Dedifferentiated amniotic fluid mesenchymal stem cell (primary cell): ENCODE results near the gene WDR82.

Source experiments
- DNase-seq: peaks from one replicate; pipeline ENCODE4 v3.0.0-alpha.2; 2016; ENCODE audit errors: extremely low spot score

Gene WDR82

GRCh38 chr3:52256622-52257021 is 21.8 kb downstream of the WDR82 start:
- no peak for DNase-seq

- DNase-seq, result no peak
Measured at GRCh38 chr3:52256159-52256558, 22.3 kb downstream of the WDR82 start.

GRCh38 chr3:52254608-52255007 is 23.8 kb downstream of the WDR82 start:
- no peak for DNase-seq

GRCh38 chr3:52253314-52254304 is 24.8 kb downstream of the WDR82 start:
- no peak for DNase-seq

GRCh38 chr3:52250122-52250521 is 28.3 kb downstream of the WDR82 start:
- DNase-seq, result no peak

GRCh38 chr3:52249683-52250082 is 28.8 kb downstream of the WDR82 start:
- no peak for DNase-seq

GRCh38 chr3:52248816-52249547 is 29.5 kb downstream of the WDR82 start:
- DNase-seq, result no peak

- DNase-seq, result no peak
Measured at GRCh38 chr3:52248165-52248541, 30.3 kb downstream of the WDR82 start.

GRCh38 chr3:52247409-52248164 is 30.9 kb downstream of the WDR82 start:
- DNase-seq, result no peak

GRCh38 chr3:52246728-52247408 is 31.6 kb downstream of the WDR82 start:
- no peak for DNase-seq

GRCh38 chr3:52246264-52246620 is 32.2 kb downstream of the WDR82 start:
- DNase-seq, result no peak

GRCh38 chr3:52245322-52246263 is 32.9 kb downstream of the WDR82 start, which contains the start of gene PPM1M:
Gene PPM1M, plus strand, starts transcription at chr3:52245759. Its CDS starts 66 bp downstream, at chr3:52245825.
- DNase-seq, result peak; percentile 17

GRCh38 chr3:52243791-52244628 is 34.4 kb downstream of the WDR82 start:
- DNase-seq, result peak; percentile 75

GRCh38 chr3:52242039-52242438 is 36.4 kb downstream of the WDR82 start:
- no peak for DNase-seq

GRCh38 chr3:52240886-52241370 is 37.5 kb downstream of the WDR82 start:
- no peak for DNase-seq

GRCh38 chr3:52240059-52240885 is 38.2 kb downstream of the WDR82 start:
- peak; percentile 94 for DNase-seq

GRCh38 chr3:52238761-52239701 is 39.4 kb downstream of the WDR82 start, which contains the start of gene TWF2:
Gene TWF2, minus strand, starts transcription at chr3:52239158. Its CDS starts 142 bp downstream, at chr3:52239016.
- DNase-seq, result peak; percentile 48
